Body of pancreas (tissue), 4 donors: Measurements from ENCODE around the gene TOX4.

Experiments used
- CTCF ChIP-seq, 7 experiments: fragments of 450-650 bp in 4 of 7; fragments of 200-600 bp in 3 of 7; sonication (generic) in 3 of 7; IDR thresholded peaks; one replicate each; pipeline ENCODE4 v1.5.1; 2016 to 2019; ENCODE audit warnings: antibody characterized with exemption in 7 of 7
- POLR2A ChIP-seq, 3 donors: fragments of 450-650 bp; IDR thresholded peaks; one replicate each; pipeline ENCODE4 v1.6.1; 2016; ENCODE audit warnings: antibody characterized with exemption in 3 of 3, mild to moderate bottlenecking in 2 of 3

DNA sequence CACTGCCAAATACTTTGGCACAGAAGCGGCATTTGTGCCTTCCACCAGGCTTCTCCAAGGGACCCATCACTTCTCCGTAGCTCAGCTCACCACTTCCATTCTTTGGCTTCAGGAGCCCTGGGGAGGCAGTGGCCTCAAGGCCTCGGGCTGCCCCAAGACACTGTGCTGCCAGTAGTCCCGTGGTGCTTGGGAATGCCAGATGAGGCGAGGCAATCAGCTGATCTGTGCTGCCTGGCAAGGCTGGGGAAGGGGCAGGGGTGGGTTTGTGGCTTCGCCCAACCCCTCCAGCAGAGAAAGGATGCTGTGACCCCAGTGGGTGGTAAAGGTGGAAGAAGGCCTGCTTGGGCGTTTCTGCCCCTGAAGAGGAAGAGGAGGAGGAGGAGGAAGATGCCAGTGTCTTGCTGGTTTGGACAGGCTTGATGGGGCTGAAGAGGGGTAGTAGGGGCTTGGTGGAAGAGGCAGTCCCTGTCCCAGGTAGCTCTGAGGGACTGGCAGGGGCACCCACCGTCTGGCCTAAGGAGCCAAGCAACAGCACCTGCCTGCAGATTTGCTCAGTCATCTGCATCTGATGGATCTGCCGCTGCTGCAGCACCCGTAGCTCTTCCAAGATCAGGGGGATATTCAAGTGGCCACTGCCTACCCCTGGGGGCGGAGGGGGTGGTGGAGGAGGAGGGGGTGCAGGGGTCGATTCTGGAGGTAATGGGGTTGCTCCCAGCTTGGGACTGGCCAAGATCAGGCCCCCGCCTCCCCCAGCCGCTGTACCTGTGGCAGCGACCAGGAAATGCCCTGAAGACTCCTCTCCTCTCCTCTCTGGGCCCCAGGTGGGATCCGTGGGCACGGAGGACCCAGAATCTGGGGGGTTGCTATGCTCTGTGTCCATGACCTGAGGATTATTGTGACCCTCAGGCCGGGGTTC lies 47.8 kb downstream of the TOX4 start:
- TF ChIP-seq CTCF (IDR thresholded peaks at IDR 0.05), result no peak
- TF ChIP-seq POLR2A (IDR thresholded peaks at IDR 0.05), result no peak
